Heart left ventricle (tissue), 16 donors: ENCODE data around the gene CEP192. TPM values are rescaled to one million over a fixed set of nuclear protein-coding genes. Genes with fewer than 3 reads are reported as not detected.
"Not testable (repeated sequence)": the region's sequence is repeated elsewhere in the genome, so short reads cannot be mapped to it uniquely, and the experiment has no call there.

Source experiments
- ATAC-seq, 4 donors: fragments of 200-7000 bp; cut with Tn5 transposase; one replicate each; pipeline ENCODE4 v1.9.1; 2020 to 2022; ENCODE audit warnings: moderate library complexity in 4 of 4, mild to moderate bottlenecking in 3 of 4, moderate number of reproducible peaks in 1 of 4
- DNase-seq, 5 donors: peaks; one replicate each; pipeline ENCODE4 v3.0.0-alpha.2; 2020
- H3K27ac ChIP-seq, 12 donors: fragments of 200-600 bp; sonication (generic) in 4 of 12; one replicate each; pipeline versions ENCODE4 v1.5.0 to v1.8.0; 2016 to 2022; ENCODE audit warnings: mild to moderate bottlenecking in 2 of 12
- H3K27me3 ChIP-seq, 9 donors: fragments of 200-600 bp; sonication (generic) in 2 of 9; one replicate each; pipeline versions ENCODE4 v1.5.1 to v1.8.0; 2016 to 2022; ENCODE audit warnings: mild to moderate bottlenecking in 3 of 9
- H3K36me3 ChIP-seq, 9 donors: fragments of 200-600 bp; sonication (generic) in 2 of 9; one replicate each; pipeline versions ENCODE4 v1.5.0 to v1.8.0; 2018 to 2022; ENCODE audit warnings: mild to moderate bottlenecking in 2 of 9
- H3K4me1 ChIP-seq, 12 donors: fragments of 200-600 bp; sonication (generic) in 4 of 12; one replicate each; pipeline versions ENCODE4 v1.5.0 to v1.8.0; 2016 to 2022; ENCODE audit warnings: mild to moderate bottlenecking in 3 of 12
- H3K4me3 ChIP-seq, 12 donors: fragments of 200-600 bp; sonication (generic) in 4 of 12; one replicate each; pipeline versions ENCODE4 v1.5.0 to v1.8.0; 2017 to 2022; ENCODE audit warnings: mild to moderate bottlenecking in 9 of 12, moderate library complexity in 4 of 12
- H3K9me3 ChIP-seq, 12 donors: fragments of 200-600 bp; sonication (generic) in 4 of 12; one replicate each; pipeline versions ENCODE4 v1.5.0 to v1.8.0; 2016 to 2022; ENCODE audit warnings: mild to moderate bottlenecking in 1 of 12
- POLR2A ChIP-seq, 2 donors: fragments of 450-650 bp; IDR thresholded peaks; one replicate each; pipeline ENCODE4 v1.6.1; 2017; ENCODE audit warnings: antibody characterized with exemption in 2 of 2, mild to moderate bottlenecking in 2 of 2, moderate library complexity in 2 of 2
- WGBS, 4 donors: extraction: QIAGEN DNeasy Blood & Tissue Kit in 2 of 4; methylation state at CpG; one replicate each; pipeline versions ENCODE4 v1.1.5 to v1.1.7; 2013 to 2018; 5-methylcytosine and 5-hydroxymethylcytosine counted together
- intact Hi-C, 10 donors: fragments of 100-400 bp; cut with DNase I; formaldehyde crosslinking; loops; one replicate each; pipeline versions ENCODE4 v1.11.1 to v1.14.2; 2022
- polyA plus RNA-seq, 2 donors: library from polyadenylated mRNA; stranded (reverse); fragments of 200-250 nt; gene quantifications; one replicate each; pipeline ENCODE4 v1.2.3, GENCODE V29; 2013
- total RNA-seq, 9 donors: library from RNA; depleted of rRNA in 2 of 9; stranded (reverse); fragments of >200 nt in 2 of 9; fragmentation: NEBNext Ultra II Directional in 3 of 9; extraction: Animal tissue kit (Norgen Biotek cat#: 25700) in 3 of 9; gene quantifications; one replicate each; pipeline versions ENCODE4 v1.1.0 to v1.2.4, GENCODE V29; 2016 to 2023
- TF ChIP-seq, protein P1 (sequence below), 12 donors: fragments of 200-600 bp; sonication (generic) in 4 of 12; IDR thresholded peaks; one replicate each; pipeline versions ENCODE4 v1.5.0 to v1.8.0; 2018 to 2022; ENCODE audit warnings: antibody characterized with exemption in 12 of 12, mild to moderate bottlenecking in 5 of 12
- donor health status: ischemic (EF 13 %, LVEDD 7.1; RV severe dilation, severe dysfunction).
- donor health status: healthy with polysubstance abuse.
- donor health status: DM: no; HTN: yes; CAD: no.
- donor health status: DM: no; HTN: no; CAD: no.
- donor health status: ischemic (EF 25% LVEDD 6.9; RV normal size, moderate dysfunction).
- donor health status: ischemic (EF 25% LVEDD 5.7; RV mildly dilated, moderate dysfunction).
- donor health status: healthy.
- donor health status: DM: yes; HTN: yes; CAD: no.
- donor health status: ischemic (EF 35%, LVEDD 5.7; RV mildly dilated, moderate dysfunction).
- donor health status: nonischemic (EF 11% LVEDD 7.7; RV severe dilation, severe dysfunction).
- donor health status: DM: yes; HTN: yes; CAD: no.
- donor health status: PGD.
- donor health status: ischemic (EF 29% LVEDD 5.4; RV normal size, mild dysfunction).
- donor health status: nonischemic (EF 23%, LVEDD 6.1; RV moderate dilation, normal function).

The CEP192 gene
- total and polyA plus RNA-seq, 11 donors = 5.5 to 36.3 (median 24.1) TPM

DNA sequence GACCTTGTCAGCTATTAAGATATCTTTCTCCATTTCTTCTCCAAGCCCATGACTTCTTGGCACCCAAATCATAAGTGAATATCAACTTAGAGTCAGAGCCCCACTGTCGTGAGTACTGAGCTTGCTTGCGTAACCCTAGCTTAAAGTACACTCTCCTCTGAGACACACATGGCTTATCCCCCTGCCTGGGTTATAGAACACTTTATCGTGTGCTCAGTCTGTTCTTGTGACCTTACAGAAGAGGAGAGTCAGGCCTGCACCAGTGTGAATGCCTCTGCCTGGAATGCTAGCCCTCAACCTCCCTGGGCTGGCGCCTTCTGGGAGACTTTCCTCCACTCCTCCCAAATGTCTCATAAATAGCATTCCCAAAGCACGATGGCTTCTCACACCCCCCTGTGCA, 79.3 kb downstream of the CEP192 start:
- 56 to 68% (median 59%) methylated on average over 5 of the region's 5 CpGs for WGBS, 4 donors
- peak in 1 of 5 donors; percentile 40 for DNase-seq
- intact Hi-C loops = no loop called here
- peak; percentile 93 to 97 (median 97) for ATAC-seq
- Histone ChIP-seq H3K4me3 (no peak overlapping the region), H3K27ac (peak overlapping the region in 10 of 12 donors; percentile 5 to 60 (median 40)), H3K9me3 (no peaks in the 10 kb centered on the region), H3K27me3 (no peaks in the 10 kb centered on the region), H3K4me1 (peaks cover 0 to 9% (median 0%) of the 10 kb centered on the region in 12 donors), H3K36me3 (peaks cover 0 to 98% (median 72%) of the 10 kb centered on the region in 9 donors)
- TF ChIP-seq, protein P1, sequence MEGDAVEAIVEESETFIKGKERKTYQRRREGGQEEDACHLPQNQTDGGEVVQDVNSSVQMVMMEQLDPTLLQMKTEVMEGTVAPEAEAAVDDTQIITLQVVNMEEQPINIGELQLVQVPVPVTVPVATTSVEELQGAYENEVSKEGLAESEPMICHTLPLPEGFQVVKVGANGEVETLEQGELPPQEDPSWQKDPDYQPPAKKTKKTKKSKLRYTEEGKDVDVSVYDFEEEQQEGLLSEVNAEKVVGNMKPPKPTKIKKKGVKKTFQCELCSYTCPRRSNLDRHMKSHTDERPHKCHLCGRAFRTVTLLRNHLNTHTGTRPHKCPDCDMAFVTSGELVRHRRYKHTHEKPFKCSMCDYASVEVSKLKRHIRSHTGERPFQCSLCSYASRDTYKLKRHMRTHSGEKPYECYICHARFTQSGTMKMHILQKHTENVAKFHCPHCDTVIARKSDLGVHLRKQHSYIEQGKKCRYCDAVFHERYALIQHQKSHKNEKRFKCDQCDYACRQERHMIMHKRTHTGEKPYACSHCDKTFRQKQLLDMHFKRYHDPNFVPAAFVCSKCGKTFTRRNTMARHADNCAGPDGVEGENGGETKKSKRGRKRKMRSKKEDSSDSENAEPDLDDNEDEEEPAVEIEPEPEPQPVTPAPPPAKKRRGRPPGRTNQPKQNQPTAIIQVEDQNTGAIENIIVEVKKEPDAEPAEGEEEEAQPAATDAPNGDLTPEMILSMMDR (IDR thresholded peaks at IDR 0.05) = no peak
- no peak for TF ChIP-seq POLR2A (IDR thresholded peaks at IDR 0.05)

DNA sequence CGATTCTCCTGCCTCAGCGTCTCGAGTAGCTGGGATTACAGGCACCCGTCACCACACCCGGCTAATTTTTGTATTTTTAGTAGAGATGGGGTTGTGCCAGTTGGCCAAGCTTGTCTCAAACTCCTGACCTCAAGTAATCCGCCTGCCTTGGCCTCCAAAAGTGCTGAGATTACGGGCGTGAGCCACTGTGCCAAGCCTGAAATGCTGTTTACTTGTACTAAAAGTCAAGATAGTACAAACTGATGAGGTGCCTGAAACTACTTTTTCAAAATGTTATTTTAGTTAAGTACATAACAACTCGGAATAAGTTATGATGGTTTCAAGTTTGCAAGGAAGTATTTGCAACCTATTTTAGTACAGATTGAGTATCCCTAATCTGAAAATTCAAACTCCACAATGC, 85.7 kb downstream of the CEP192 start:
- peaks cover 0 to 19% (median 4%) of the 10 kb centered on the region in 12 donors for H3K4me1 ChIP-seq
- no peaks in the 10 kb centered on the region for H3K27me3 ChIP-seq
- intact Hi-C loops = no loop called here
- peaks cover 0 to 54% (median 39%) of the 10 kb centered on the region in 9 donors for H3K36me3 ChIP-seq
- 41 to 52% (median 49%) methylated on average over 9 of the region's 9 CpGs for WGBS, 4 donors
- ATAC-seq (peak; percentile 41 to 63 (median 49)), DNase-seq (peak in 1 of 5 donors; percentile 48)
- H3K27ac ChIP-seq = peak overlapping the region in 3 of 12 donors; percentile 13 to 43 (median 35)
- no peak overlapping the region for H3K4me3 ChIP-seq
- TF ChIP-seq POLR2A (IDR thresholded peaks at IDR 0.05) = no peak
- TF ChIP-seq, protein P1 (IDR thresholded peaks at IDR 0.05) = no peak
- peaks cover 0 to 27% (median 4%) of the 10 kb centered on the region in 12 donors for H3K9me3 ChIP-seq

DNA sequence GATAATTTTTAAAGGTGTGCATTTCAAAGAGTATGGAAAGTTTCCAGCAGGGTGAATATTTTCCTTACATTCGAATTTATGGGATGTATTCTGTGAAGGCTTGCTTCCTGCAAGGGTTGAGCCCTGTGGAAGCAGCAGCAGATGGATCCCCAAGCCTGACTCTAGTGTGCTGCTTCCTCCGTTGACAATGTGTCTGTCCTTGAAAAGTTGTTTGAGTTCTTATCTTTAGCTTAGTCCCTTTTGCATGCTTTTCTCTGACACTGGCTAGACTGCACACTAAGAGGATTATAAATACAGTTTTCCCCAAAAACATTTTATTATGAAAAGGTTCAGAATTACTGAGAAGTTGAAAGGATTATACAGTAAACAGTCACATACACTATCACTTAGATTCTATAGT, 86.3 kb downstream of the CEP192 start:
- no peaks in the 10 kb centered on the region for H3K27me3 ChIP-seq
- peaks cover 0 to 19% (median 4%) of the 10 kb centered on the region in 12 donors for H3K4me1 ChIP-seq
- no peak overlapping the region for H3K4me3 ChIP-seq
- intact Hi-C loops = no loop called here
- H3K9me3 ChIP-seq = peaks cover 0 to 29% (median 4%) of the 10 kb centered on the region in 12 donors
- H3K27ac ChIP-seq = peak overlapping the region in 4 of 12 donors; percentile 13 to 43 (median 26)
- TF ChIP-seq POLR2A (IDR thresholded peaks at IDR 0.05) = no peak
- TF ChIP-seq, protein P1 (IDR thresholded peaks at IDR 0.05) = no peak
- H3K36me3 ChIP-seq = peaks cover 0 to 48% (median 33%) of the 10 kb centered on the region in 9 donors
- 55 to 70% (median 61%) methylated on average over 2 of the region's 2 CpGs for WGBS, 4 donors
- ATAC-seq = peak in 1 of 4 donors; percentile 34
- DNase-seq = no peak

DNA sequence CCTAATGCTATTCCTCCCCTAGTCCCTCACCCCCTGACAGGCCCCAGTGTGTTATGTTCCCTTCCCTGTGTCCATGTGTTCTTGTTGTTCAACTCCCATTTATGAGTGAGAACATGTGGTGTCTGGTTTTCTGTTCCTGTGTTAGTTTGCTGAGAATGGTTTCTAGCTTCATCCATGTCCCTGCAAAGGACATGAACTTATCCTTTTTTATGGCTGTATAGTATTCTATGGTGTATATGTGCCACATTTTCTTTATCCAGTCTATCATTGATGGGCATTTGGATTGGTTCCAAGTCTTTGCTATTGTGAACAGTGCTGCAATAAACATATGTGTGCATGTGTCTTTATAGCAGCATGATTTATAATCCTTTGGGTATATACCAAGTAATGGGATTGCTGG, 86.9 kb downstream of the CEP192 start:
- ATAC-seq = not testable (repeated sequence)
- H3K36me3 ChIP-seq = peaks cover 0 to 43% (median 27%) of the 10 kb centered on the region in 9 donors

DNA sequence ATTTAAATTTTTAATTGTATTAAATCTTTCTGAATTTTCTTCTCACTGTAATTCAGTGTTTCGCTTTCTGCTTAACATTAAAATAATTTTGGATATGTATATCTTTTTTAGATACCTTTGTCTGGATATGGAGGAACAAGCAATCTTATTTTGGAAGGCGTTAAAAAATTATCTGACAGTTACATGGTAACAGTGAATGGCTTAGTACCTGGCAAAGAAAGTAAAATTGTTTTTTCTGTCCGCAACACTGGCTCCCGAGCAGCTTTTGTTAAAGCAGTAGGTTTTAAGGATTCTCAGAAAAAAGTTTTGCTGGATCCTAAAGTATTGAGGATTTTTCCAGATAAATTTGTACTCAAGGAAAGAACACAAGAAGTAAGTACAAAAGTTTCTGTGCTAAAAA, 95.7 kb downstream of the CEP192 start:
- ATAC-seq (peak in 1 of 4 donors; percentile 58), DNase-seq (no peak)
- 50 to 66% (median 53%) methylated on average over 4 of the region's 4 CpGs for WGBS, 4 donors
- H3K9me3 ChIP-seq = peaks cover 0 to 8% (median 0%) of the 10 kb centered on the region in 12 donors
- peaks cover 0 to 11% (median 0%) of the 10 kb centered on the region in 12 donors for H3K4me1 ChIP-seq
- no peak for TF ChIP-seq POLR2A (IDR thresholded peaks at IDR 0.05)
- peak overlapping the region in 2 of 12 donors; percentile 4 to 25 for H3K27ac ChIP-seq
- intact Hi-C loops = no loop called here
- peak overlapping the region in 9 of 12 donors; percentile 3 to 43 (median 26) for H3K4me3 ChIP-seq
- H3K27me3 ChIP-seq = no peaks in the 10 kb centered on the region
- H3K36me3 ChIP-seq = peaks cover 0 to 69% (median 49%) of the 10 kb centered on the region in 9 donors

More for the DNA sequence above, 86.9 kb downstream of the CEP192 start:
- H3K4me3 ChIP-seq, H3K27ac ChIP-seq, DNase-seq, H3K27me3 ChIP-seq, intact Hi-C loops: not testable (repeated sequence)
- Histone ChIP-seq H3K4me1 (peaks cover 0 to 19% (median 4%) of the 10 kb centered on the region in 12 donors), H3K9me3 (peaks cover 0 to 29% (median 4%) of the 10 kb centered on the region in 12 donors)
